Anterior cingulate cortex (tissue), 58 donors: ENCODE results near the gene MYEOV.

Experiments used
- DNase-seq, 58 donors: peaks; one replicate each; lab custom pipeline; 2025; lab: John Stamatoyannopoulos, UW

The MYEOV gene

DNA sequence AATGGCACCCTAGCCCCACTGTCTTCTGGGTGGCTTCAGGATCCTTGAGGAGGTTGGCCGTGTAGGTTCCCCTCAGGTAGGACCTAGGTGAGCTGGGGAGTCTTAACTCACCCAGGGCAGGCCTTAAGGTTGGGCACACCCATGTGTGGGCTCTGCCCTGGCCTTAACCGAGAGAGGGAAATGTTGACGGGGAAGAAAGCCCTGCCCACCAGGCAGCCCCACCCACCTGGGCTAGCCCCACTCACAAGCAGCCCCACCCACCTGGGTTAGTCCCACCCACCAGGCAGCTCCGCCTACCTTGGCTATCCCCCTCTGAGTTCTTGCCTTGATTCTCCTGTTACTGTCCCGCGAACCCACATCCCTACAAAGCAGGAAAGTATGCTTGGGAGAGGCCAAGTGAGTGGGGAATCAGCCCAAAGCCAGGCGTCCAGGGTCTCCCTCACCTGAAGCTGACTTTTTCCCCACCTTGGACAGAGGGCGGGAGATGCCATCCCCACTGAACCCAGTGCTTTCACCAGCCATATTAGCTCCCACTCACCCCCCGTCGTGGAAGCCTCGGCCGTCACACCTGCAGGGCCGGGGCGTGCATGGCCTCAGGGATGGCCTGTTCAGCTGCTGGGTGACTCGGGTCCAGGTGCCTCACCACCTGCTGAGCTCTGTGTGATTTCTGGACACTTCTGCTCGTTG, at the start of gene MYEOV:
TSS of gene MYEOV (plus strand) at position 337 of the 687 bp plus-strand sequence. CDS start 1,200 bp downstream, outside the sequence.
- DNase-seq: no peak

DNA sequence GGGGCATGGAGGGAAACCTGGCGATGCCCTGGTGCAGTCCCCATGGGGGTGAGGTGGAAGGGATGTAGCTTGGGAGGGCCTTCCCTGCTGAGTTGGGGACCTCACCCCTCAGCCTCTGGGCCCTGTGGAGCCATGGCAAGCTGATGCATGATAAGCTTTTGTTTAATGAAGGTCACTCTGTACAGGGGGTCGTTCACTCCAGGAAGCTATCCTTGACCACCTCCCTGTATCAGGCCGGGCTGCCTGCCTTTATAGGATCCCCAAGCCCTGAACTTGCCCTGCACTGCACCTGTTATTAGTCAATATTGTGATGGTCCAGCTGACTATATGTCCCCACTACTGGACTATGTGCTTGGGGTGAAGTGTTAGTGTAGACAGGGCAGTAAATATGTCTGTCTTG, 49.7 kb upstream of the MYEOV start:
- DNase-seq: no peak

DNA sequence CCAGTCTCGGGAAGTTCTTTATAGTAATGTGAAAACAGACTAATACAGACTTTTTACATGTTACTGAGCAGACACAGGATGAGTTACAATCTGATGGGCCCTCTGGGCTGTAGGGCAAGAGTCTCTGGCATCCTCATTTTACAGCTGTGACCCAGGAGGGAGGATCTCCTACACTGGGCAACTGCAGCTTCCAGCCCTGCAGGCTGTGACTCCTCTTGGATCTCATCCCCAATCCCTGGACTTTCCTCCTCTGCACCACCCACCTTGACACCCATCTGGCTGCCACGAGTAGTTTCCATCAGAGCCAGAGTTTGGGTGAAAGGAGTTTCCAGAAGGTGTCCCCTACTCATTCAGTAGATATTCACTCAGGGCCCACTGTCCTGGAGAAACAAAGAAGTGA, 48.9 kb upstream of the MYEOV start:
- no peak for DNase-seq

DNA sequence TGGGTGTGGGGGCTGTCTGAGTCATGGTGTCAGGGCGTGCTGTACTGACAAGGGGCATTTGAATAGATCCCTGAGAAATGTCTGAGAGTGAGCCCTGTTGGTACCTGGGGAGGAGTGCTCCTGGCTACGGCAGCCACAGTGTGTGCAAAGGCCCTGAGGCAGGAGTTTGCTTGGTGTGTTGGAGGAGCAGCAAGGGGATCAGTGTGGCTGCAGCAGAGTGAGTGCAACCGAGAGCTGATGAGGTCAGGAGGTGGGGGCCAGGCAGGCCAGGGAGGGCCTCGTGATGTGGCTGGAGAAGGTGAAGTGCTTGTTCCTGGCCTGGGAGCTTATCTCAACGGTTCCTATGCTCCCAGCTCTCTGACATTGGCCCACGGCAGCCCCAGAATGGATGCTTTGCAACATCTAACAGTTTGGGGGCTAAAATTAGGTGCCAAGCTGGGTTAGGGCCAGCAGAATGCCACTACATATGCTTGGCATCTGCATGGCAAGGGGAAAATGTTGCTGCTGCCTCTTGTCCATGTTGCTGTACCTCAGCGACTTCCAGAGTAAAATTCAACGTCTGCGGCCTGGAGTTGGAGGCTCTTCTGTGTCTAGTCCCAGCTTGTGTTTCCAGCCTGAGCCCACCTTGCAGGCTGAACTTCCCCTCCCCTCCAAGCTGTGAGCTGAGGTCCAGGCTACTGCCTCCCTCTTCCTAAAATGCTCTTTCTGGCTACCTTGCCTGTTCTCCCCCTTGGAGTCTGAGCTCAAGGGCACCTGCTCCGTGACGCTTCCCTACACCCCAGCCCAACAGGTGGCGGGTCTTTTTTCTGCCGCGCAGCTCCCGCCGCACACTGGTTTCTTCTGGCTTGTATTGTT, 48.2 kb upstream of the MYEOV start:
- no peak for DNase-seq

GRCh38 chr11:69249311-69250185, 44.4 kb upstream of the MYEOV start:
- DNase-seq: no peak

DNA sequence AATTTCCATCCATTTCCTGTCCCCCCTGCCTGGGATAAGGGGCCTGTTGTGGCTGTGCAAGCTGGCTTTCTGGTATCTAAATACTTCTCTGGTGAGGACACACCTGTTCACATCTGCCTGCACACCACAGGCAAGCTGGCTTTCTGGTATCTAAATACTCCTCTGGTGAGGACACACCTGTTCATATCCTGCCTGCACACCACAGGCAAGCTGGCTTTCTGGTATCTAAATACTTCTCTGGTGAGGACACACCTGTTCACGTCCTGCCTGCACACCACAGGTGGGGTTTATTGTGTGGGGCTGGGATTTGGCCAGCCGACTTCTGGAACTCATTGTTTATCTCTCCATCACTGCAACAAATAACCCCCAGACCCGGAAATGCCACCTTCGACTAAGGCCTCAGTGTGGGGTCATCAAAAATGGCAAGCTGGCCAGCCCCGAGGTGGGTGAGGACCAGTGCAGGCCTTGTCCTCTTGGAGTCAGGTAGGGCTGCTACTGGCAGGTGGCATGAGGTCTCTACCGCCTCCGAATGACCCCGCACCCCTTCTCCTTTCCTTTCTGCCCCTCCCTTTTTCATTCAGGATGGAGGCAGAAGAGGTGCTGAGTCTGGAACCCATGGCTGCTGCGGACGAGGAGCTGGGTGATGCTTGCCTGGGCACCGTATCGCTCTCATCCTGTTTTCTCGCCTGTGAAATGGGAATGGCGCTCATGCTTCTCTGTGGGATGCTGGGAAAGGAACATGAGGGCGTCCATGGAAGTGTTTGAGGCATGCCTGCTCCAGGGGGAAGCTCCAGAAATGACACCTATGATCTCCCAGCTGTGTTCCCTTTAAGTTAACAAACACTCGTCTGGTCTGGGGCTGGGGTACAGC, 43.5 kb upstream of the MYEOV start:
- no peak for DNase-seq

DNA sequence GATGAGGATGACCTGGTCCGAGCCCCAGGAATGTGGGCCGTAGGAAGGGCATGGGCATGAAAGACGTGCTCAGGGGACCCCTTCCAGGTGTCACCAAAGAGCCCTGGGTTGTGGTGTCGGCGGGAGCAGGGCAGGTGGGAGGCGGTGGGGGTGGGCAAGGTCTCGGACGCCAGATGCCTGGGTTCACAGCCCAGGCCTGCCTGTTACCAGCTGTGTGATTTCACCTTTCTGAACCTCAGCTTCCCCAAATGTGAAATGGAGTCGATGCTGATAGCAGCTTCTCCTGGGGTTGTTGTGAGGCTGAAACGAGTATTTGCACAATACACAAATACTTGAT, 42.9 kb upstream of the MYEOV start:
- no peak for DNase-seq

DNA sequence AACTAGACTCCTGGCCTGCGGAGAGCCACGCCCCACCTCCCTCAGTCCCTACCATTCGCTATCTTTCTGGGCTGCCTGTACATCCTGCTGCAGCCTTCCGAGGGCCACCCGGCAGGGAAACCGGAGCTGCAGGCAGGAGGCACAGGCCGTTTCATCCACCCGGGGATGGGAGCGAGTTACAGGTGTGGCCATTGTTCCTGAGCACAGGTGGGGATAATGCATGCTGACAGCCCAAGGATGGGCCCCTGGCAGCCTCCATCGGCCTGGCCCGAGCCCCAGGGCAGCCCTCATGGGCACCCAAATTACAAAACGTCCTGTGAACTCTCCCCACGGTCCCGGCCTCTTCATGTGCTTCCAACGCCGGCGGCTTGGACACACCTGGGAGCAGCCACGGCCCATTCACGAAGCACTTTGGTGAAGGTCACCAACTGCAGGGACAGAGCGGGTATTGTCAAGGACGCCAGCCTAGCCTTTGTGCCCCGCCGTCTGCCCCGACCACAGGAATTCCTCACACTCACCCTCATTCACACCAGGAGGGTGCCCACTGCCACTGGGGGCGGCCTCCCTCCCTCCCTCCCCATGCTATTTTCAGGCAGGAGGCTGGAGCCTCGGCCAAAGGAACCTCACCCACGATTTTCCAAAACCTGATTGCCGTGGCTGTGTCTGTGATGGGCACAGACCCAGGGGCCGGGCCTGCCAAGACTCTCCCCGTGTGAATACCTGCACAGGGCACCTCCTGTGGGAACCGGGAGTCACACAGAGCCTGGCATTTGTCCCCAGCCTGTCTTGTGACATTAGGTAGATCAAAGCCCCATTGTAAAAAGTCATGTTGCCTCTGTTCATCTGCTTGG, 42.1 kb upstream of the MYEOV start:
- no peak for DNase-seq

GRCh38 chr11:69252490-69252837, 41.5 kb upstream of the MYEOV start:
- DNase-seq: no peak

- no peak for DNase-seq
Measured at GRCh38 chr11:69253028-69253427, 40.9 kb upstream of the MYEOV start.

GRCh38 chr11:69257134-69257533, 36.8 kb upstream of the MYEOV start:
- DNase-seq: no peak

- DNase-seq: no peak
Measured at GRCh38 chr11:69257838-69258658, 35.9 kb upstream of the MYEOV start.

DNA sequence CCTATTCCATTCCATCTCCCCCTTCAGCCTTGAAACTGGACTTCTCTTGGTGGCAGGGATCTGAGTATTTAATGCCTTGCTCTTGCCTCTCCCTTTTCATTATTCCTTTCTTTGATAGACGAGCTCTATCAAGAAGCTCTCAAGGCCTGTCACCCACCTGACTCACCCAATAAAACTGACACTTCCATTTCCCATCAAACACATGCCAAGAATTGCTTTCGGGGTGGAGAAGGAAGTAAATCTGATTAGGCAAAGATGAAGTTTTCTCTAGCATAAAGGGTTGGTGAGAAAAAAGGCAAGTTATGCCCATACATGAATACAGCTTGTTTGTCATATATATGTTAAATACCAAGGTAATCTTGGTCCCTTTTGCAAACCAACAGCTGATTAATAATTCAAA, 34.9 kb upstream of the MYEOV start:
- no peak for DNase-seq

DNA sequence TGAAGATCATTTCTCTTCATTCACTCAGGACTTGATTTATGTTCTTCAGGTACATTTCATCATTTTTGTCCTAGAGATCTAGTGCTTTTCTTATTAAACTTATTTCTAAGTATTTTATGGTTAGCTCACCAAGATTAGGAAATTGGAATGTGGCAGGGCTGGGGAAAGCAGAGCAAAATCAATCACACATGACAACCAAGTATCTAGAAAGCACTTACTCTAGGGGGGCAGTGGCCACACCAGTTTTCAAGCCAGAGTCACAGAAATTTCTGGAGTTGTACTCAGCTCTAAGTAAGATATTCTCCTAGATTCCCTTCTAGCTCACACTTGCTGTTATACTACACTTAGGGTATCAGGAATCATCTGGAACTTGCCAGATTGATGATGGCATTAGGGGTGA, 33.3 kb upstream of the MYEOV start:
- no peak for DNase-seq

GRCh38 chr11:69261116-69261515, 32.8 kb upstream of the MYEOV start:
- DNase-seq: no peak

- no peak for DNase-seq
Measured at GRCh38 chr11:69262918-69263735, 30.8 kb upstream of the MYEOV start.

DNA sequence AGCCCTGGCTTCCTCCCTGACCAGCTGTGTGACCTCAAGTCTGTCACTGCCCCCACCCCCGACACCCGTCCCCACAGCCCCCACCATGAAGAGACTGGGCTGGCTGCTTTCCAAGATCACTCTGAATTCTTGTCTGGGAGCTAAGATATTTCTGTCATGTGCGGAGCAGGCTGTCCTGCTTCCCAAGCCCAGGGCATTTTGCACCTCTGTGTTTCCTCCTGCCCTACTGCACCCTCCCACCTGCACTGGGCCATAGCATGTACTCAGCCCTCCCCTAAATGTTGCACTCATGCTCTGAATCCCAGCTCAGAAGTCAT, 30.3 kb upstream of the MYEOV start:
- no peak for DNase-seq

DNA sequence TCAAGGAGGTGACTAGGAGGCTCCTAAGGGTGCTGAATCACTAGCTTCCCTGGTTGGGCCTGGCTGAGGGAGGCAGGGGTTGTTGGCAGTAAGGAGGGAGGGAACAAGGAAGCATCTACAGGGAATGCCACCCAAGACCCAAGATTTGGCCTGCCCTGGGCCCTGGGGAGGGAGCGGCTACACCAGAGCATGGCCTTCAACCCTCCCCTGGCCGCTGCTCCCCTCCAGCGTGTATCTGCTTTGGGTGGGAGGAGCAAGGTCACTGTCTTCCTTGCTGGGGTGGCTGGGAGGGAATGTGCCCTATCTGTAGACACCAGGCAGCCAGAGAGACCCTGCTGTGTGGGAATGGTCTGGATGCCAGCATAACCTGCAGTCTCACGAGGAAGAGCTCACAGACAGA, 29.5 kb upstream of the MYEOV start:
- no peak for DNase-seq
